Measurements from ENCODE around the gene IL17RA.
A peak's percentile ranks its signal among the peaks of the same experiment; 100 is the strongest.

IL17RA gene, protein sequence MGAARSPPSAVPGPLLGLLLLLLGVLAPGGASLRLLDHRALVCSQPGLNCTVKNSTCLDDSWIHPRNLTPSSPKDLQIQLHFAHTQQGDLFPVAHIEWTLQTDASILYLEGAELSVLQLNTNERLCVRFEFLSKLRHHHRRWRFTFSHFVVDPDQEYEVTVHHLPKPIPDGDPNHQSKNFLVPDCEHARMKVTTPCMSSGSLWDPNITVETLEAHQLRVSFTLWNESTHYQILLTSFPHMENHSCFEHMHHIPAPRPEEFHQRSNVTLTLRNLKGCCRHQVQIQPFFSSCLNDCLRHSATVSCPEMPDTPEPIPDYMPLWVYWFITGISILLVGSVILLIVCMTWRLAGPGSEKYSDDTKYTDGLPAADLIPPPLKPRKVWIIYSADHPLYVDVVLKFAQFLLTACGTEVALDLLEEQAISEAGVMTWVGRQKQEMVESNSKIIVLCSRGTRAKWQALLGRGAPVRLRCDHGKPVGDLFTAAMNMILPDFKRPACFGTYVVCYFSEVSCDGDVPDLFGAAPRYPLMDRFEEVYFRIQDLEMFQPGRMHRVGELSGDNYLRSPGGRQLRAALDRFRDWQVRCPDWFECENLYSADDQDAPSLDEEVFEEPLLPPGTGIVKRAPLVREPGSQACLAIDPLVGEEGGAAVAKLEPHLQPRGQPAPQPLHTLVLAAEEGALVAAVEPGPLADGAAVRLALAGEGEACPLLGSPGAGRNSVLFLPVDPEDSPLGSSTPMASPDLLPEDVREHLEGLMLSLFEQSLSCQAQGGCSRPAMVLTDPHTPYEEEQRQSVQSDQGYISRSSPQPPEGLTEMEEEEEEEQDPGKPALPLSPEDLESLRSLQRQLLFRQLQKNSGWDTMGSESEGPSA

GRCh38 chr22:17084554-17085276 lies at the start of gene IL17RA:
Gene IL17RA (plus strand): TSS chr22:17085000. CDS start chr22:17085092, 92 bp downstream.
- peak; percentile 57 to 89 for DNase-seq

DNA sequence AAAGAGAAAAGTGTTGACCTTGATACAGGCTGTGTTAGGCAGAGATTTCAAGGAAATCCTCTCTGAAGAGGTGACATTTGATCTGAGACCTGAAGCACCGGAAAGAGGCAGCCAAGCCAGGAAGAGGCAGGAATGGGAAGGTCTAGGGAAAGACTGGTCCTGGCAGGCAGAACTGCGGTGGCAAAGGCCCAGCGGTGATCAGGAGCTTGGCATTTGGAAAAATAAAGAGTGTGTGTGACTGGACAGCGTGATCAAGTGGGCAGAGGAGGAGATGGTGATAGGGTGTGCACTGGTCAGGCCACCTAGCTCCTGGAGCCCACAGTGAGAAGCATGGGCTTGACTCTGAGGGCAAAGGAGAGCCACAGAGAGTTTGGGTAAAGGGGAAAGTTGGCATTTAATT lies 49.6 kb upstream of the IL17RA start:
- no peak for DNase-seq

- peak in 1 of 2 experiments; percentile 21 for DNase-seq
Observed at GRCh38 chr22:17035976-17036841, 48.6 kb upstream of the IL17RA start.

GRCh38 chr22:17036842-17037711 lies 47.7 kb upstream of the IL17RA start:
- peak in 1 of 2 experiments; percentile 54 for DNase-seq

DNA sequence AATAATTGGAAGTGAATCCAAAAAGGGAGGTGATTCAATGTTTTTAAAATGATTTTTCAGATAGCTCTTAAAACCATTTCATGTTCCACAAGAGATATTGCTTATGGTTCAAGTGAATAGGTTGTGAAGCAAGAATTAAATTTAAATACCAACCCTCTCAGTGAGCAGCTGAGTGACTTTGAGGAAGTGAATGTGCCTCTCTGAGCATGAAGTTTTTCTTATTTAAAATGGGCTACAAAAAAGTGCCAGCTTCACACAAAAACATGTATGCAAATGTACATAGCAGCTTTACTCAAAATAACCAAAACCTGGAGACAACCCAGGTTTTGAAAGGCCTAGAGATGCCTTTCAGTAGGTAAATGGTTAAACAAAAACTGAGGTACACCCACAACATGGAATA lies 41.3 kb upstream of the IL17RA start:
- DNase-seq: no peak

DNA sequence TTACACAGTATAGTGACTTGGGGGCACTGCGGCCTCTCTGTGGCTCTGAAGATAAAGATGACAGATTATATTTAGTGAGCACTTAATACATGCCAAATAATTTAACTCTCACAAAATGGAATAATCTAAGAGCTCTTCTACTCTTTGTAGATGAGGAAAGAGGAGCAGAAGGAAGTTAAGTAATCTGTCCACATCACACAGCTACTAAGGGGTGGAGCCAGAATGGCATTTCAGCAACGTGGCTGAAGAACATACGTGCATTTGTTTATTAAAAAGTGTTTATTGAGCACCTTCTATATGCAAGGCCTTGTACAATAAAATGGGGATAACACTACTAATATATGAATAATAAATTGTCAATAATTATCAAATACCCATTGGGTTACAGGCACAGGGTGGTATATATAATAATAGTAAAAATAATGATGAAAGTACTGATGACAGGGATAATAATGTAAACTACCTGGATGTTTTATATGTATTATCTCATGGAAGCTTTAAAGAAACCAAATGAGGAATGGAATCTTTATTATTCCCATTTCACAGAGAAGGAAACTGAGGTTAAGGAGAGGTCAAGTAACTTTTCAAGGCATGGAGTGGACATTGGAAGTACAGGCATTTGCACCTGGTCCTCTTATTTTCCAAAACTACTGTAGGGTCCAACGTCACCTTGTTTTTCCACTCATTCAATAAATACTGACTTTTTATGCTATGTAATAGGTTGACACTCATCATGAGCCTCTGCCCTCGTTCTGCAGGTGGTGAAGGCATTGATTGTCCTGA lies 38.0 kb upstream of the IL17RA start:
- no peak for DNase-seq

- no peak for DNase-seq
Observed at GRCh38 chr22:17047656-17048055, 37.1 kb upstream of the IL17RA start.

DNA sequence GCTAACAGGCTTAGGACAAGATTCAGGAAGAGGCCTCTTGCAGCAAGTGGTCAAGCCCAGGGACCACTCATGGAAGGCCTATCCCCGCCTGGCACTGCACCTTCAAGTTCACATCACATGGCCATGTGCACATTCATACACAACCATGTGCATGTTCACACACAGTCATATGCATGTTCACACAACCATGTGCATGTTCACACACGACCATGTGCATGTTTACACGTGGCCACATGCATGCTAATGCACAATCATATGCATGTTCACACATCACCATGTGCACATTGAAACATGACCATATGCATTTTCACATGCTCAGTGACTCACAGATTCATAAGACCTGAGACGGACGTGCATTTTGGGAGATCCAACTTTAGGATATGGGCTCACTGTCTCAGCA lies 28.7 kb upstream of the IL17RA start:
- DNase-seq: no peak

- DNase-seq: no peak
Observed at GRCh38 chr22:17056807-17057206, 28.0 kb upstream of the IL17RA start.

- peak in 1 of 2 experiments; percentile 58 for DNase-seq
Observed at GRCh38 chr22:17057959-17058814, 26.6 kb upstream of the IL17RA start.

GRCh38 chr22:17060126-17060525 lies 24.7 kb upstream of the IL17RA start:
- DNase-seq: no peak

GRCh38 chr22:17063411-17064106 lies 21.2 kb upstream of the IL17RA start:
- DNase-seq: no peak

- DNase-seq: no peak
Observed at GRCh38 chr22:17064498-17065100, 20.2 kb upstream of the IL17RA start.

- no peak for DNase-seq
Observed at GRCh38 chr22:17065433-17065832, 19.4 kb upstream of the IL17RA start.

GRCh38 chr22:17072877-17073276 lies 11.9 kb upstream of the IL17RA start:
- no peak for DNase-seq

GRCh38 chr22:17074648-17075002 lies 10.2 kb upstream of the IL17RA start:
- no peak for DNase-seq

GRCh38 chr22:17077255-17077654 lies 7.5 kb upstream of the IL17RA start:
- DNase-seq: no peak

DNA sequence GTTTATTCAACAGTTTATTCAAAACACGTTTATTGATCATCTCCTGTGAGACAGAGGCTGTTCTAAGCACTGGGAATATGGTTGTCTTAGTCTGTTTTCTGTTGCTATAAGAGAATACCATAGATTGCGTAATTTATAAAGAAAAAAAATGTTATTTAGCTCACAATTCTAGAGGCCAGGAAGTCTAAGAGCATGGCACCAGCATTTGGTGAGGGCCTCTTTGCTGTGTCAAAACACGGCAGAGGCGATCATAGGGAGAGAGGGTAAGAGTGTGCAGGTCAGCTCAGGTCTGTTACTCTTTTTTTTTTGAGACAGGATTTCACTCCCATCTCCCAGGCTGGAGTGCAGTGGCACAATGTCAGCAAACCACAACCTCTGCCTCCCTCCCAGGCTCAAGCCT lies 5.2 kb upstream of the IL17RA start:
- no peak for DNase-seq

Data from NCI-H526 (cell line).